H1 (cell line): ENCODE results near the gene SORD. TPM values are rescaled to one million over a fixed set of nuclear protein-coding genes. Genes with fewer than 3 reads are reported as not detected.

ENCODE experiments used
- CTCF ChIA-PET: fragments of 300-600 bp; sonication (Branson Sonifier 250); formaldehyde crosslinking; loops from one replicate; lab custom pipeline; 2021; ENCODE audit not compliant: partially characterized antibody; lab: Charles Lee
- POLR2A ChIA-PET: fragments of 300-600 bp; sonication (Branson Sonifier 250); formaldehyde crosslinking; loops from one replicate; lab custom pipeline; 2021; ENCODE audit warnings: inconsistent platforms; ENCODE audit not compliant: partially characterized antibody; lab: Charles Lee
- DNase-seq, 2 experiments: peaks; one replicate each; pipeline versions ENCODE4 v3.0.0 to v3.0.0-alpha.2; 2010 to 2022; ENCODE audit warnings: low spot score in 2 of 2, low read depth in 1 of 2, mixed read lengths in 1 of 2
- FAIRE-seq: peaks from 2 replicates; lab custom pipeline; 2011; peaks lifted over from hg19 to GRCh38; lab: Jason Lieb, UNC
- H2AFZ ChIP-seq: 2 replicates; pipeline ENCODE4 v1.8.1; 2012; ENCODE audit warnings: low read length, inconsistent platforms
- H2AK5ac ChIP-seq: 2 replicates; pipeline ENCODE4 v1.6.1; 2013; ENCODE audit warnings: low read depth, low read length
- H2BK120ac ChIP-seq: replicated peaks from 2 replicates; pipeline ENCODE3; 2013; ENCODE audit warnings: low read depth, low read length, inconsistent platforms
- H2BK12ac ChIP-seq: 2 replicates; pipeline ENCODE4 v1.6.1; 2013; ENCODE audit warnings: low read depth, low read length
- H2BK15ac ChIP-seq: 2 replicates; pipeline ENCODE4 v1.6.1; 2013; ENCODE audit warnings: low read length
- H2BK20ac ChIP-seq: 2 replicates; pipeline ENCODE4 v1.6.1; 2013; ENCODE audit warnings: low read length
- H2BK5ac ChIP-seq: 2 replicates; pipeline ENCODE4 v1.6.1; 2013; ENCODE audit warnings: low read depth, low read length
- H3K14ac ChIP-seq: 2 replicates; pipeline ENCODE4 v1.6.1; 2013; ENCODE audit warnings: inconsistent platforms; ENCODE audit not compliant: insufficient read length
- H3K18ac ChIP-seq: 2 replicates; pipeline ENCODE4 v1.6.1; 2013; ENCODE audit warnings: low read length; ENCODE audit errors: extremely low read depth
- H3K23ac ChIP-seq: 2 replicates; pipeline ENCODE4 v1.6.1; 2013; ENCODE audit warnings: inconsistent platforms; ENCODE audit not compliant: insufficient read length
- H3K23me2 ChIP-seq: 2 replicates; pipeline ENCODE4 v1.6.1; 2013; ENCODE audit warnings: low read depth, low read length
- H3K27ac ChIP-seq: 2 replicates; pipeline ENCODE4 v1.6.1; 2011; ENCODE audit warnings: low read depth, low read length, inconsistent platforms
- H3K27me3 ChIP-seq, 4 experiments: replicated peaks in 1 of 4; 1 replicate in 1 of 4; 2 replicates in 3 of 4; pipeline versions ENCODE4 v1.6.1 to v1.8.1; 2011 to 2013; ENCODE audit warnings: low read length in 3 of 4, mild to moderate bottlenecking in 3 of 4, inconsistent platforms in 2 of 4, mixed read lengths in 2 of 4, moderate library complexity in 1 of 4; ENCODE audit not compliant: control insufficient read depth in 3 of 4, insufficient read depth in 3 of 4; ENCODE audit errors: extremely low read depth in 1 of 4
- H3K36me3 ChIP-seq, 4 experiments: 2 replicates each; pipeline versions ENCODE4 v1.6.1 to v1.8.1; 2011 to 2013; ENCODE audit warnings: mild to moderate bottlenecking in 4 of 4, low read length in 3 of 4, moderate library complexity in 2 of 4, control low read depth in 1 of 4, inconsistent platforms in 1 of 4; ENCODE audit not compliant: insufficient read depth in 4 of 4, control insufficient read depth in 2 of 4
- H3K4ac ChIP-seq: replicated peaks from 2 replicates; pipeline ENCODE3; 2013; ENCODE audit warnings: low read length, low read depth, mixed read lengths, inconsistent platforms; ENCODE audit not compliant: insufficient read length
- H3K4me1 ChIP-seq, 4 experiments: replicated peaks in 1 of 4; 1 replicate in 1 of 4; 2 replicates in 3 of 4; pipeline versions ENCODE4 v1.6.1 to v1.8.1; 2011 to 2013; ENCODE audit warnings: low read length in 3 of 4, inconsistent platforms in 2 of 4, mixed read lengths in 1 of 4; ENCODE audit not compliant: insufficient read depth in 4 of 4, control insufficient read depth in 3 of 4
- H3K4me2 ChIP-seq, 2 experiments: 2 replicates each; pipeline versions ENCODE4 v1.6.1 to v1.8.1; 2011 to 2013; ENCODE audit warnings: low read depth in 2 of 2, low read length in 2 of 2, control low read depth in 1 of 2, inconsistent platforms in 1 of 2, mild to moderate bottlenecking in 1 of 2; ENCODE audit not compliant: insufficient read depth in 1 of 2
- H3K4me3 ChIP-seq, 4 experiments: fragments of 200-600, 300-600 bp in 1 of 4; sonication (generic), shearing (Covaris generic), sonication (Bioruptor Twin) in 1 of 4; 2 replicates each; pipeline versions ENCODE4 v1.5.1 to v1.8.1; 2011 to 2016; ENCODE audit warnings: low read length in 4 of 4, low read depth in 3 of 4, control low read depth in 2 of 4, inconsistent platforms in 2 of 4, mild to moderate bottlenecking in 2 of 4, mixed read lengths in 1 of 4, moderate library complexity in 1 of 4; ENCODE audit not compliant: insufficient read depth in 2 of 4; ENCODE audit errors: extremely low read depth in 1 of 4
- H3K56ac ChIP-seq: replicated peaks from 2 replicates; pipeline ENCODE3; 2013; ENCODE audit warnings: low read depth, mild to moderate bottlenecking, mixed read lengths, low read length, inconsistent platforms; ENCODE audit not compliant: insufficient read length
- H3K79me1 ChIP-seq: 2 replicates; pipeline ENCODE4 v1.6.1; 2013; ENCODE audit warnings: low read depth, low read length, control low read depth
- H3K79me2 ChIP-seq, 2 experiments: 2 replicates each; pipeline versions ENCODE4 v1.6.1 to v1.8.1; 2012 to 2013; ENCODE audit warnings: low read length in 2 of 2, mild to moderate bottlenecking in 2 of 2, inconsistent platforms in 1 of 2; ENCODE audit not compliant: insufficient read depth in 2 of 2, control insufficient read depth in 1 of 2
- H3K9ac ChIP-seq, 4 experiments: replicated peaks in 1 of 4; 1 replicate in 1 of 4; 2 replicates in 3 of 4; pipeline versions ENCODE4 v1.6.1 to v1.8.1; 2011 to 2013; ENCODE audit warnings: low read depth in 3 of 4, low read length in 3 of 4, control low read depth in 2 of 4, mild to moderate bottlenecking in 2 of 4, moderate library complexity in 2 of 4, inconsistent platforms in 1 of 4; ENCODE audit errors: extremely low read depth in 1 of 4
- H3K9me3 ChIP-seq, 2 experiments: 2 replicates each; pipeline versions ENCODE4 v1.6.1 to v1.8.1; 2012 to 2013; ENCODE audit warnings: mild to moderate bottlenecking in 2 of 2, moderate library complexity in 2 of 2, control low read depth in 1 of 2, inconsistent platforms in 1 of 2, low read depth in 1 of 2, low read length in 1 of 2, mixed read lengths in 1 of 2; ENCODE audit not compliant: insufficient read depth in 2 of 2
- H4K20me1 ChIP-seq, 2 experiments: replicated peaks in 1 of 2; 2 replicates each; pipeline versions ENCODE3 to v1.8.1; 2011 to 2013; ENCODE audit warnings: inconsistent platforms in 2 of 2, low read length in 2 of 2, mild to moderate bottlenecking in 1 of 2; ENCODE audit not compliant: insufficient read depth in 2 of 2, control insufficient read depth in 1 of 2
- H4K5ac ChIP-seq: 2 replicates; pipeline ENCODE4 v1.6.1; 2013; ENCODE audit warnings: low read length, low read depth, mixed read lengths, inconsistent platforms; ENCODE audit not compliant: insufficient read length
- H4K8ac ChIP-seq: 2 replicates; pipeline ENCODE4 v1.8.0; 2013; ENCODE audit warnings: mild to moderate bottlenecking, moderate library complexity, low read length, inconsistent platforms; ENCODE audit not compliant: insufficient read depth; ENCODE audit errors: extremely low read depth
- H4K91ac ChIP-seq: replicated peaks from 2 replicates; pipeline ENCODE3; 2013; ENCODE audit warnings: low read length, mixed read lengths, inconsistent platforms; ENCODE audit not compliant: insufficient read length
- CHD1 ChIP-seq: IDR thresholded peaks from 2 replicates; pipeline ENCODE4 v1.6.1; 2012; ENCODE audit warnings: low read depth, low read length, improper control_type of control experiment
- FOSL1 ChIP-seq: IDR thresholded peaks from 2 replicates; pipeline ENCODE4 v1.6.1; 2011; ENCODE audit warnings: mild to moderate bottlenecking, low read depth, low read length, moderate library complexity; ENCODE audit not compliant: insufficient read depth
- GTF2F1 ChIP-seq: IDR thresholded peaks from 2 replicates; pipeline ENCODE4 v1.6.1; 2012; ENCODE audit warnings: low read depth, low read length, improper control_type of control experiment, borderline replicate concordance
- MAFK ChIP-seq: IDR thresholded peaks from 2 replicates; pipeline ENCODE4 v1.6.1; 2012; ENCODE audit warnings: low read depth, mild to moderate bottlenecking, improper control_type of control experiment, low read length
- POU5F1 ChIP-seq: IDR thresholded peaks from 2 replicates; pipeline ENCODE4 v1.6.1; 2011; ENCODE audit warnings: low read depth, mild to moderate bottlenecking, low read length, moderate library complexity
- RBBP5 ChIP-seq: IDR thresholded peaks from 2 replicates; pipeline ENCODE4 v1.7.1; 2012; ENCODE audit warnings: low read depth, mild to moderate bottlenecking, inconsistent platforms, low read length, moderate library complexity, borderline replicate concordance
- RNF2 ChIP-seq: fragments of 200-900, 300-1000 bp; sonication (generic); IDR thresholded peaks from 2 replicates; pipeline ENCODE4 v1.7.1; 2016; ENCODE audit warnings: borderline replicate concordance, low read depth, mild to moderate bottlenecking, antibody characterized with exemption, low read length; ENCODE audit not compliant: poor library complexity, severe bottlenecking; ENCODE audit errors: missing control alignments
- TEAD4 ChIP-seq: IDR thresholded peaks from 2 replicates; pipeline ENCODE4 v1.6.1; 2012; ENCODE audit warnings: low read depth, low read length, inconsistent platforms, mixed read lengths
- USF2 ChIP-seq: IDR thresholded peaks from 2 replicates; pipeline ENCODE4 v1.6.1; 2011; ENCODE audit warnings: low read length, improper control_type of control experiment
- ZNF274 ChIP-seq: IDR thresholded peaks from 2 replicates; pipeline ENCODE4 v1.7.0; 2012; ENCODE audit warnings: low read length, borderline replicate concordance; ENCODE audit errors: extremely low read depth
- WGBS, 2 experiments: shearing (Covaris generic) in 1 of 2; methylation state at CpG; one replicate each; pipeline versions ENCODE4 v1.1.6 to v1.1.7; 2013 to 2015; ENCODE audit warnings: low lambda C conversion rate in 2 of 2, mixed read lengths in 2 of 2, inconsistent platforms in 1 of 2, low coverage in 1 of 2, missing lambda C conversion rate in 1 of 2; ENCODE audit not compliant: insufficient replicate concordance in 2 of 2, insufficient coverage in 1 of 2, insufficient read length in 1 of 2; ENCODE audit errors: extremely low coverage in 1 of 2, missing lambda C conversion rate in 1 of 2; 5-methylcytosine and 5-hydroxymethylcytosine counted together
- polyA plus RNA-seq, 7 experiments: library from polyadenylated mRNA; depleted of rRNA in 3 of 7; stranded (reverse) in 5 of 7; unstranded in 2 of 7; fragments of >200 nt in 5 of 7; fragments of 200-250 nt in 2 of 7; gene quantifications; 1 replicate in 5 of 7; 2 replicates in 1 of 7; 4 replicates in 1 of 7; pipeline versions ENCODE4 v1.2.1 to v1.2.3, GENCODE V29; 2011 to 2013; ENCODE audit warnings: missing spikeins in 2 of 7, mixed read lengths in 2 of 7
- total RNA-seq: library from RNA; stranded (reverse); fragmentation: NEBNext Ultra II Directional; extraction: Animal tissue kit (Norgen Biotek cat#: 25700); gene quantifications from 2 replicates; pipeline ENCODE4 v1.2.1, GENCODE V29; 2021

SORD gene
- total and polyA plus RNA-seq, 2 of the 8 experiments (the other 6 are each of a cell fraction or from before 2014, with no cell fraction given), result 52.6 to 75.8 TPM

- FAIRE-seq, result no peak
- CTCF ChIA-PET, result interaction anchor here (0.7 to 5.5 kb wide), 8 partner anchors 11 to 260 kb away, joined by 3 to 45 read pairs (median 4); partner anchors contain the start of genes DUOX1 and DUOXA1
- TF ChIP-seq POU5F1 (no peak), RBBP5 (no peak), TEAD4 (no peak), USF2 (no peak), FOSL1 (no peak), CHD1 (no peak), ZNF274 (no peak), MAFK (no peak), GTF2F1 (no peak), RNF2 (peak; percentile 64)
Measured at GRCh38 chr15:45114076-45114750, 91.2 kb downstream of the SORD start, which contains the start of the genes DUOX2 and DUOXA2. TSS of gene DUOX2 (minus strand) at chr15:45114172. CDS start at chr15:45113411, 761 bp downstream. TSS of gene DUOXA2 (plus strand) at chr15:45114326. CDS start at chr15:45114606, 280 bp downstream.

More at GRCh38 chr15:45114076-45114750, 91.2 kb downstream of the SORD start, which contains the start of the genes DUOX2 and DUOXA2:
- Histone ChIP-seq H3K79me2 (no peaks in the 10 kb centered on the region), H3K18ac (peak within 1 kb of the TSS; percentile 32; the same call in 1 of the 2 replicates), H3K4me3 (peak within 1 kb of the TSS; percentile 4 to 57 (median 25); a peak in 7 of 8 replicates), H3K56ac (no peak within 1 kb of the TSS), H2BK15ac (peak within 1 kb of the TSS; percentile 88; the same call in 1 of the 2 replicates), H3K23ac (no peak within 1 kb of the TSS), H2BK20ac (peak within 1 kb of the TSS; percentile 90; the same call in 1 of the 2 replicates), H2AFZ (no peak within 1 kb of the TSS), H4K91ac (no peak within 1 kb of the TSS), H3K14ac (no peak within 1 kb of the TSS), H3K23me2 (peaks cover 6% of the 10 kb centered on the region; the same call in 1 of the 2 replicates), H2BK5ac (no peak within 1 kb of the TSS; the same call in 1 of the 2 replicates), H3K4me2 (peak within 1 kb of the TSS; percentile 84 to 85), H4K8ac (peak within 1 kb of the TSS; percentile 43; the same call in 1 of the 2 replicates), H3K27ac (no peak within 1 kb of the TSS), H3K4ac (no peak within 1 kb of the TSS), H3K79me1 (no peaks in the 10 kb centered on the region), H2BK120ac (no peak within 1 kb of the TSS), H3K36me3 (peaks cover 0 to 7% (median 0%) of the 10 kb centered on the region in 4 experiments; a peak in 1 of 8 replicates), H3K9ac (no peak within 1 kb of the TSS), H3K4me1 (peaks cover 0 to 31% (median 24%) of the 10 kb centered on the region in 4 experiments; a peak in 6 of 7 replicates), H2BK12ac (peak within 1 kb of the TSS; percentile 68; the same call in 1 of the 2 replicates), H4K20me1 (peaks cover 21 to 44% of the 10 kb centered on the region in 2 experiments), H3K27me3 (peaks cover 85 to 92% (median 86%) of the 10 kb centered on the region in 4 experiments), H3K9me3 (no peaks in the 10 kb centered on the region; a peak in 1 of 4 replicates), H2AK5ac (no peak within 1 kb of the TSS), H4K5ac (no peak within 1 kb of the TSS)
- DNase-seq, result no peak
- POLR2A ChIA-PET, result interaction anchor here (1.2 kb wide), 1 partner anchor 50 kb away, joined by 3 read pairs; no protein-coding TSS in a partner anchor
- 13% methylated on average over 39 of the region's 42 CpGs; no CpG with 5 or more reads in 1 of the 2 experiments for WGBS, 2 experiments
